Vagina (tissue), 2 donors: ENCODE measurements around the gene SELENON.

Source experiments
- POLR2A ChIP-seq, 2 donors: fragments of 450-650 bp; IDR thresholded peaks; one replicate each; pipeline ENCODE4 v1.6.1; 2017; ENCODE audit warnings: antibody characterized with exemption in 2 of 2, mild to moderate bottlenecking in 2 of 2, moderate library complexity in 2 of 2
- POLR2AphosphoS5 ChIP-seq, 2 donors: sonication (generic); formaldehyde crosslinking; IDR thresholded peaks; one replicate each; pipeline ENCODE4 v1.9.0; 2017; ENCODE audit warnings: antibody characterized with exemption in 2 of 2, mild to moderate bottlenecking in 2 of 2, low read depth in 1 of 2; ENCODE audit not compliant: insufficient read depth in 1 of 2
- TF ChIP-seq, protein P1 (sequence below), 3 experiments: fragments of 450-650 bp in 2 of 3; fragments of 200-600 bp in 1 of 3; sonication (generic) in 1 of 3; IDR thresholded peaks; one replicate each; pipeline ENCODE4 v1.5.1; 2017 to 2019; ENCODE audit warnings: antibody characterized with exemption in 3 of 3, mild to moderate bottlenecking in 2 of 3, moderate library complexity in 2 of 3

DNA sequence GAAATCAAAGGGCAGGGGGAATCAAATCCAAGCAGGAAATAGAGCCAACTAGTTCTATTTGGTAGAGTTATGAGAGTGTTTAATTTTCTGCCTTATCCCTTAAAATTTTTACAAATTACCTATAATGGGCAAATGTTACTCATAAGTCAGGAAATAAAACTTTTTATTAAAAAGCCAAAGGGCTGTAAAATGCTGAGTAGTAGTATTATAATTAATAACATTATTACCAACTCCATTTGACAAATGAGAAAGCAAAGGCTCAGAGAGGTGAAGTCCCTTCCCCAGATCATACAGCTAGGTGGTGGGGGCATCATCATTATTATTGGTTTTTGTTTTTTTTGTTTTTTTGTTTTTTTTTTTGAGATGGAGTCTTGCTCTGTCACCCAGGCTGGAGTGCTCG is 3.4 kb downstream of the SELENON start:
- TF ChIP-seq POLR2AphosphoS5 (IDR thresholded peaks at IDR 0.05; ENCODE audit: insufficient read depth in 1 of 2, low read depth in 1 of 2) (no peak), POLR2A (IDR thresholded peaks at IDR 0.05) (no peak)
- TF ChIP-seq, protein P1, sequence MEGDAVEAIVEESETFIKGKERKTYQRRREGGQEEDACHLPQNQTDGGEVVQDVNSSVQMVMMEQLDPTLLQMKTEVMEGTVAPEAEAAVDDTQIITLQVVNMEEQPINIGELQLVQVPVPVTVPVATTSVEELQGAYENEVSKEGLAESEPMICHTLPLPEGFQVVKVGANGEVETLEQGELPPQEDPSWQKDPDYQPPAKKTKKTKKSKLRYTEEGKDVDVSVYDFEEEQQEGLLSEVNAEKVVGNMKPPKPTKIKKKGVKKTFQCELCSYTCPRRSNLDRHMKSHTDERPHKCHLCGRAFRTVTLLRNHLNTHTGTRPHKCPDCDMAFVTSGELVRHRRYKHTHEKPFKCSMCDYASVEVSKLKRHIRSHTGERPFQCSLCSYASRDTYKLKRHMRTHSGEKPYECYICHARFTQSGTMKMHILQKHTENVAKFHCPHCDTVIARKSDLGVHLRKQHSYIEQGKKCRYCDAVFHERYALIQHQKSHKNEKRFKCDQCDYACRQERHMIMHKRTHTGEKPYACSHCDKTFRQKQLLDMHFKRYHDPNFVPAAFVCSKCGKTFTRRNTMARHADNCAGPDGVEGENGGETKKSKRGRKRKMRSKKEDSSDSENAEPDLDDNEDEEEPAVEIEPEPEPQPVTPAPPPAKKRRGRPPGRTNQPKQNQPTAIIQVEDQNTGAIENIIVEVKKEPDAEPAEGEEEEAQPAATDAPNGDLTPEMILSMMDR (IDR thresholded peaks at IDR 0.05): no peak
